Loucy (cell line): ENCODE measurements around the gene ELP6.
A peak's percentile ranks its signal among the peaks of the same experiment; 100 is the strongest.

Experiments
- H2AFZ ChIP-seq: fragments of 200-600 bp; sonication (generic); 2 replicates; pipeline ENCODE4 v1.6.0; 2016; ENCODE audit warnings: antibody characterized with exemption, mild to moderate bottlenecking, low read length, moderate library complexity
- H3F3A ChIP-seq: fragments of 200-600 bp; 2 replicates; pipeline ENCODE4 v1.6.0; 2016; ENCODE audit warnings: antibody characterized with exemption, low read depth, mild to moderate bottlenecking
- H3K27me3 ChIP-seq: fragments of 200-600 bp; sonication (generic); 2 replicates; pipeline ENCODE4 v1.6.1; 2014; ENCODE audit warnings: low read length, mild to moderate bottlenecking; ENCODE audit not compliant: insufficient read depth, poor library complexity, severe bottlenecking
- H3K36me3 ChIP-seq: fragments of 200-600 bp; sonication (generic); 2 replicates; pipeline ENCODE4 v1.6.1; 2016; ENCODE audit warnings: low read length; ENCODE audit not compliant: insufficient read depth
- H3K4me1 ChIP-seq: fragments of 200-600 bp; sonication (generic); 2 replicates; pipeline ENCODE4 v1.5.1; 2014; ENCODE audit warnings: low read length, mild to moderate bottlenecking; ENCODE audit not compliant: insufficient read depth, poor library complexity, severe bottlenecking
- H3K4me2 ChIP-seq: fragments of 200-600 bp; sonication (generic); 2 replicates; pipeline ENCODE4 v1.6.0; 2014; ENCODE audit warnings: antibody characterized with exemption, low read length, low read depth, mild to moderate bottlenecking; ENCODE audit not compliant: poor library complexity, severe bottlenecking
- H3K4me3 ChIP-seq: fragments of 200-600 bp; sonication (generic); 2 replicates; pipeline ENCODE4 v1.5.1; 2014; ENCODE audit warnings: low read length, mild to moderate bottlenecking, mixed read lengths; ENCODE audit not compliant: poor library complexity, severe bottlenecking
- H3K79me2 ChIP-seq: fragments of 200-600 bp; sonication (generic); 2 replicates; pipeline ENCODE4 v1.6.1; 2014; ENCODE audit warnings: low read length; ENCODE audit not compliant: insufficient read depth
- H3K9ac ChIP-seq: fragments of 200-600 bp; sonication (generic); 2 replicates; pipeline ENCODE4 v1.6.0; 2014; ENCODE audit warnings: mild to moderate bottlenecking, low read depth, low read length, moderate library complexity; ENCODE audit not compliant: poor library complexity, severe bottlenecking
- H3K9me2 ChIP-seq: fragments of 200-600 bp; sonication (generic); replicated peaks from 2 replicates; pipeline ENCODE4 v1.6.1; 2016; ENCODE audit warnings: low read depth, low read length, mixed read lengths
- H3K9me3 ChIP-seq: fragments of 200-600 bp; sonication (generic); 2 replicates; pipeline ENCODE4 v1.6.1; 2014; ENCODE audit warnings: mild to moderate bottlenecking, antibody characterized with exemption, low read length, low read depth; ENCODE audit not compliant: insufficient read depth
- H4K20me1 ChIP-seq: fragments of 200-600 bp; sonication (generic); 2 replicates; pipeline ENCODE4 v1.6.0; 2014; ENCODE audit warnings: antibody characterized with exemption, low read length, mild to moderate bottlenecking; ENCODE audit not compliant: insufficient read depth, poor library complexity, severe bottlenecking
- CTCF ChIP-seq: fragments of 200-600 bp; sonication (generic); conservative IDR thresholded peaks from 2 replicates; pipeline ENCODE4 v1.5.1; 2014; ENCODE audit warnings: mild to moderate bottlenecking, antibody characterized with exemption, low read length
- EZH2phosphoT487 ChIP-seq: fragments of 200-600 bp; IDR thresholded peaks from 2 replicates; pipeline ENCODE4 v1.6.1; 2018; ENCODE audit warnings: antibody characterized with exemption, mild to moderate bottlenecking, moderate library complexity, borderline replicate concordance

The ELP6 gene

GRCh38 chr3:47479826-47480160 is 33.7 kb downstream of the ELP6 start:
- H3K9ac ChIP-seq, result no peak overlapping the region

GRCh38 chr3:47478022-47478421 is 35.5 kb downstream of the ELP6 start:
- H3K4me1 ChIP-seq, result peaks cover 25% of the 10 kb centered on the region
- H3K27me3 ChIP-seq, result no peaks in the 10 kb centered on the region
- no peaks in the 10 kb centered on the region for H3K36me3 ChIP-seq
- H3K9me2 ChIP-seq, result no peaks in the 10 kb centered on the region
- no peak overlapping the region for H3K9ac ChIP-seq
- H2AFZ ChIP-seq, result no peak overlapping the region
- no peaks in the 10 kb centered on the region for H3K9me3 ChIP-seq
- H3F3A ChIP-seq, result no peaks in the 10 kb centered on the region
- no peak for TF ChIP-seq CTCF
- H3K4me3 ChIP-seq, result no peak overlapping the region
- peaks cover 20% of the 10 kb centered on the region for H4K20me1 ChIP-seq
- H3K79me2 ChIP-seq, result peaks cover 26% of the 10 kb centered on the region
- no peak overlapping the region for H3K4me2 ChIP-seq

More at GRCh38 chr3:47479826-47480160, 33.7 kb downstream of the ELP6 start:
- Histone ChIP-seq H3K4me2 (no peak overlapping the region), H3K4me1 (peaks cover 12% of the 10 kb centered on the region), H4K20me1 (peaks cover 5% of the 10 kb centered on the region), H3K79me2 (peaks cover 8% of the 10 kb centered on the region), H2AFZ (no peak overlapping the region), H3K9me2 (no peaks in the 10 kb centered on the region), H3K9me3 (no peaks in the 10 kb centered on the region), H3K27me3 (no peaks in the 10 kb centered on the region), H3K4me3 (no peak overlapping the region), H3F3A (no peaks in the 10 kb centered on the region), H3K36me3 (no peaks in the 10 kb centered on the region)
- TF ChIP-seq EZH2phosphoT487 (no peak), CTCF (no peak)

DNA sequence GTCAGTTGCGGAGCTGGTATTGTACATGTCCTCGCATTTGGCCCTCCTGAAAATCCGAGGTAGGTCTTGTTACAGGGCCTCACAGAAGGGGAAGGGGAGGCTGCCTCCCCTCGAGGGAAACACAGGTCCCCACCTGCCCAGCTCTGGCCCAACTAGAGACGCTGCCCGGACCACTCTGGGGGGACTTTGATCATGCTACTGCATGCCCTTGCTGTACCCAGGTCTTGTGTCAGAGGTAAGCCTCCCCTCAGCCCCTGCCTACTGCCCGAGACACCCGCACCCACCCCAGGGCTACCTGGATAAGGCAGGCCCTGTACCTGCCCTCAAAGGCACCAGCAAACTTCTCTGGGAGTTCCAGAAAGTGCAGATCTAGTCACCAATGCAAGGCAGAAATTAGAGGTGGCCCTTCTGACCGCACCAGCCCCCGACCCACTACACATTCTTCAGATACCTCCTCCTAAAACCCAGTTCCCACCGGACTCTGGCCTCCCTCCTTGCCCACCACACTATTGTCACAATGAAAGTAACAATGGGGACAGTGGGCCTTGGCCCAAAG is 36.8 kb downstream of the ELP6 start:
- Histone ChIP-seq H3K4me2 (peak overlapping the region; percentile 81), H3K79me2 (peaks cover 35% of the 10 kb centered on the region), H3K9me2 (no peaks in the 10 kb centered on the region), H2AFZ (peak overlapping the region; percentile 100; the same call in 1 of the 2 replicates), H3K27me3 (no peaks in the 10 kb centered on the region), H4K20me1 (peaks cover 24% of the 10 kb centered on the region), H3K9ac (peak overlapping the region; percentile 89), H3K9me3 (no peaks in the 10 kb centered on the region), H3K4me1 (peaks cover 26% of the 10 kb centered on the region), H3F3A (no peaks in the 10 kb centered on the region), H3K36me3 (no peaks in the 10 kb centered on the region), H3K4me3 (peak overlapping the region; percentile 100)
- TF ChIP-seq EZH2phosphoT487, result no peak
- TF ChIP-seq CTCF, result no peak
